ENCODE measurements around the gene KLK12.

Gene KLK12

DNA sequence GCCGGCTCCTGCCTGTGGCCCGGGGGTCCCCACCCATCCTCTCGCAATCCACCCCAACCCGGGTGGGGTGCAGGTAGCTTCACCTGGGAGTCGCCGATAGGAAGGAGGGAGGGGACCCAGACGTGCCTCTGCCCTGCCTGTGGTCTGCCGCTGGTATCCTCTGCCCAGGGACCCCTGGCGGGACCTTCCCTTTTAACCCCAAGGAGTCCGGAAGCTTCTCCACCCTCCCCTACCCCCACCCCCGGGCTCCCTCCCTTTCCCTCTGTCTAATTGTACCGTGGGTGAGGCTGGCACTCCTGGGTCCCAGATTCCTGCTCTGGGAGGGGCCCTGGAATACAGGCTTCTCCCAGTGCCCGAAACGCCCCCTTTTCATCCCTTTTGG is 15.3 kb downstream of the KLK12 start, which contains the start of gene KLK10:
Gene KLK10 (minus strand): TSS at position 166 of the 382 bp plus-strand sequence. CDS start 579 bp downstream, outside the sequence.
- no peak for ATAC-seq
- TF ChIP-seq CSDC2 (CRISPR knock-in tag; IDR thresholded peaks at IDR 0.05) (no peak), ZC3H10 (CRISPR knock-in tag; IDR thresholded peaks at IDR 0.05) (no peak), ZNF565 (CRISPR knock-in tag; conservative IDR thresholded peaks at IDR 0.05; ENCODE audit: low read depth) (no peak), ESRRG (CRISPR knock-in tag; IDR thresholded peaks at IDR 0.05) (no peak), TCF4 (CRISPR knock-in tag; IDR thresholded peaks at IDR 0.05; ENCODE audit: borderline replicate concordance) (no peak), TOX (CRISPR knock-in tag; IDR thresholded peaks at IDR 0.05; ENCODE audit: borderline replicate concordance) (no peak), ZFP30 (CRISPR knock-in tag; IDR thresholded peaks at IDR 0.05) (no peak), ZFP3 (CRISPR knock-in tag; IDR thresholded peaks at IDR 0.05) (no peak), BACH2 (CRISPR knock-in tag; IDR thresholded peaks at IDR 0.05; ENCODE audit: borderline replicate concordance) (no peak), ISL1 (CRISPR knock-in tag; IDR thresholded peaks at IDR 0.05) (no peak)
- TF ChIP-seq, protein P1, sequence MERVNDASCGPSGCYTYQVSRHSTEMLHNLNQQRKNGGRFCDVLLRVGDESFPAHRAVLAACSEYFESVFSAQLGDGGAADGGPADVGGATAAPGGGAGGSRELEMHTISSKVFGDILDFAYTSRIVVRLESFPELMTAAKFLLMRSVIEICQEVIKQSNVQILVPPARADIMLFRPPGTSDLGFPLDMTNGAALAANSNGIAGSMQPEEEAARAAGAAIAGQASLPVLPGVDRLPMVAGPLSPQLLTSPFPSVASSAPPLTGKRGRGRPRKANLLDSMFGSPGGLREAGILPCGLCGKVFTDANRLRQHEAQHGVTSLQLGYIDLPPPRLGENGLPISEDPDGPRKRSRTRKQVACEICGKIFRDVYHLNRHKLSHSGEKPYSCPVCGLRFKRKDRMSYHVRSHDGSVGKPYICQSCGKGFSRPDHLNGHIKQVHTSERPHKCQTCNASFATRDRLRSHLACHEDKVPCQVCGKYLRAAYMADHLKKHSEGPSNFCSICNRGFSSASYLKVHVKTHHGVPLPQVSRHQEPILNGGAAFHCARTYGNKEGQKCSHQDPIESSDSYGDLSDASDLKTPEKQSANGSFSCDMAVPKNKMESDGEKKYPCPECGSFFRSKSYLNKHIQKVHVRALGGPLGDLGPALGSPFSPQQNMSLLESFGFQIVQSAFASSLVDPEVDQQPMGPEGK (CRISPR knock-in tag; IDR thresholded peaks at IDR 0.05; ENCODE audit: borderline replicate concordance) = no peak

DNA sequence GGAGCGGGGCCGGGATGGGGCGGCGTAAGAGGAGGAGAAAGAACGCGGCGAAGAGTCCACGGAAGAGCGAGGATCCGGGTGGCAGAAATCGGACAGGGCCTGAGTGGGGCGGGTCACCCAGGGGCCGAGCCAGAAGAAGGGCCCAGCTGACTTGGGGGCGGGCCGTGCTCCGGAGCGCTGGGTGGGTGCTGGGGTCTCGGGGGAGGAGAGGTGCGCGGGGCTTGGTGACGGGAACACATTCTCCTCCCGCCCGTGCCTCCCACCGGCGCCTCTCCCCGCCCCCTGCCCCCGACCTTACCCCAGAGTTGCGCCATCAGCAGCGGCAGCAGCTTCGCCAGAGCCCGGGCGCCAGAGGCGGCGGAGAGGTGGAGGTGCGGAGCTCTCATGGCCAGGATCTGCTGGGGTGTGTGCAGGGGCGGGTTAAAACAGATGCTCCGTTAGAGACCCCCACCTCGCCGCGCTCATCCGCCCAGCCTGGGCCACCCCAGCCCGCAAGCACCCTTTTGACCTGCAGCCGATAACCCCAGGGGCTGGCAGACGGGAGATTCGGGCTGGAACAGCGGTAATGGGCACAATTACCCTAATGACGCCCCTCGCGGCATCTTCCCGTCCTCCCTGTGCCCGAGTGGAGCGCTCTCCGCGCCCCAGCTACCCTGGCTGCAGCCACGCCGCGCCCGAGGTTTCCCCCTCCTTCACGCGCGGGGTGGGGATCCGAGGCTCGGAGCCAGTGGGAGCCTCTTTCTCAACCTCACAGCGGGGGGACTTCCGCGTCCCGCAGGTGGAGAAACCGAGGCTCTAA is 15.9 kb downstream of the KLK12 start:
- ATAC-seq = no peak
- TF ChIP-seq ZFP3 (CRISPR knock-in tag; IDR thresholded peaks at IDR 0.05) = no peak
- TF ChIP-seq ARNTL (CRISPR knock-in tag; IDR thresholded peaks at IDR 0.05; ENCODE audit: borderline replicate concordance, low read depth) = no peak

DNA sequence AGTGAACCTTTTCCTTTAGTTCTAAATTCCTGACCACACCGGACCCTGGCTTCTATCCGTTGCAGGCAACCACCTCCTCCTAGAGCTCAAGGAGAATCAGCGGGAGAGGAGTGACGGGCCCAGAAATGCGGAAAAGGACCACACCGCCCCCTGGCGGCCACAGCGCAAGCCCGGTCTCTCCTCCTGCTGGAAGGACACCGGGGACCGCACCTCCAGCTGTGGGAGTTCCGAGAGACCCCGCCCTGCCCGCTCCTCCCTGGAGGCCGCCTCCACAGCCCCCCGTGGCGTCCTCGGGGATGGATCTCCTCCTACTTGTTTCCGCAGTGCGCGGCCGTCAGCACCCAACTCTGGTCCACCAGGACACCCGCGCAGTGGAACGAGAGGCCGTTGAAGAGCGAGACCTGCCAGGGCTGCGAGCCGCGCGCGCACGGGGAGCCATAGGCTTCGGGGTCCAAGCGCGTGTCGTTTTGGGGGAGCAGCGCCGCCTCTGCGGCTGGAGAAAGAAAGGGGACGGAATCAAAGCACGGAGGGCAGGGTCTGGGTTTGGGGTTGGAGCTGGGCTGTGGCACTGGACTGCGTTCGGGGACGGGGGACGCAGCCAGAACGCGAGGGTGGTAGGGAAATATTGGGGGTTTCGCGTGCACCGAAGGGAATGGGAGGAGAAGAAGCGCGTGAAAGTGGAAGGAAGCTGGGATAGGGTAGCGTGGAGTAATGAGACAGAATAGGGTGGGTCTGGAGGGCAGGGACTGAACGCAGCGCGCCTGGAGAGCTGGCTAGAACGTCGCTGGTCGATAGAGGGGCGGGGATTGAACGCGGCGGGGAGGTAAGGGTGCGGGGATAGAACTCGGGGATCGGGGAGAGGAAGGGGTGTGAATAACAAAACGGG is 17.8 kb downstream of the KLK12 start:
- TF ChIP-seq TOX (CRISPR knock-in tag; IDR thresholded peaks at IDR 0.05; ENCODE audit: borderline replicate concordance) = no peak
- TF ChIP-seq, protein P2, sequence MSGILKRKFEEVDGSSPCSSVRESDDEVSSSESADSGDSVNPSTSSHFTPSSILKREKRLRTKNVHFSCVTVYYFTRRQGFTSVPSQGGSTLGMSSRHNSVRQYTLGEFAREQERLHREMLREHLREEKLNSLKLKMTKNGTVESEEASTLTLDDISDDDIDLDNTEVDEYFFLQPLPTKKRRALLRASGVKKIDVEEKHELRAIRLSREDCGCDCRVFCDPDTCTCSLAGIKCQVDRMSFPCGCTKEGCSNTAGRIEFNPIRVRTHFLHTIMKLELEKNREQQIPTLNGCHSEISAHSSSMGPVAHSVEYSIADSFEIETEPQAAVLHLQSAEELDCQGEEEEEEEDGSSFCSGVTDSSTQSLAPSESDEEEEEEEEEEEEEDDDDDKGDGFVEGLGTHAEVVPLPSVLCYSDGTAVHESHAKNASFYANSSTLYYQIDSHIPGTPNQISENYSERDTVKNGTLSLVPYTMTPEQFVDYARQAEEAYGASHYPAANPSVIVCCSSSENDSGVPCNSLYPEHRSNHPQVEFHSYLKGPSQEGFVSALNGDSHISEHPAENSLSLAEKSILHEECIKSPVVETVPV (CRISPR knock-in tag; IDR thresholded peaks at IDR 0.05) = no peak
- TF ChIP-seq ZC3H10 (CRISPR knock-in tag; IDR thresholded peaks at IDR 0.05) = no peak
- TF ChIP-seq ISL1 (CRISPR knock-in tag; IDR thresholded peaks at IDR 0.05) = no peak
- TF ChIP-seq OSR1 (CRISPR knock-in tag; IDR thresholded peaks at IDR 0.05) = no peak
- TF ChIP-seq PPARA (CRISPR knock-in tag; IDR thresholded peaks at IDR 0.05; ENCODE audit: borderline replicate concordance) = no peak
- no peak for TF ChIP-seq ZFP30 (CRISPR knock-in tag; IDR thresholded peaks at IDR 0.05)
- TF ChIP-seq ARNTL (CRISPR knock-in tag; IDR thresholded peaks at IDR 0.05; ENCODE audit: borderline replicate concordance, low read depth) = no peak
- ATAC-seq = peak; percentile 76

DNA sequence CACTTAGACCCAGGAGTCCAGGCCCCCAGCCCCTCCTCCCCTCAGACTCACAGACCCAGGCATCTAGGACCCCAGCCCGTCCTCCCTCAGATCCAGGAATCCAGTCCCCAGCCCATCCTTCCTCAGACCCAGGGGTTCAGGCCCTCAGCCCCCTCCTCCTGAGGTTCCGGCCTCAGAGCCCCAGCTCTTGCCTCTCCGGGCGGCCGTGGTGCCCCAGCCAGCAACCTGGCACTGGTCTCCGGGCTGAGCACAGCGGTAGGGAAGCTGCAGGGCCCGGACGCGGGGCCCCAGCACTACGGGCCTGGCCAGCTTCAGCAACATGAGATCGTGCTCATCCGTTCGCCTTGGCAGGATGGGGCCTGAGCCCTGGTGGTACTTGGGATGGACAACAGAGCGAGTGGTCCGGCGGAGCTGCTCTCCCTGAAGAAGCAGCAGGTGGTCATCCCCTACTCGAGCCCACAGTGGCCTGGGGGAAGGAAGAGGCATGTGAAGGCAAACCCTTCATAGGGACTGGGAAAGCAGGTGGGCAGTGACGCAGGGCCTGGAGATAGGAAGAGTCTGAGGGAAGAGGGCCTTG is 19.0 kb downstream of the KLK12 start:
- no peak for ATAC-seq
- TF ChIP-seq, protein P1 (CRISPR knock-in tag; IDR thresholded peaks at IDR 0.05; ENCODE audit: borderline replicate concordance) = no peak
- TF ChIP-seq, protein P3, sequence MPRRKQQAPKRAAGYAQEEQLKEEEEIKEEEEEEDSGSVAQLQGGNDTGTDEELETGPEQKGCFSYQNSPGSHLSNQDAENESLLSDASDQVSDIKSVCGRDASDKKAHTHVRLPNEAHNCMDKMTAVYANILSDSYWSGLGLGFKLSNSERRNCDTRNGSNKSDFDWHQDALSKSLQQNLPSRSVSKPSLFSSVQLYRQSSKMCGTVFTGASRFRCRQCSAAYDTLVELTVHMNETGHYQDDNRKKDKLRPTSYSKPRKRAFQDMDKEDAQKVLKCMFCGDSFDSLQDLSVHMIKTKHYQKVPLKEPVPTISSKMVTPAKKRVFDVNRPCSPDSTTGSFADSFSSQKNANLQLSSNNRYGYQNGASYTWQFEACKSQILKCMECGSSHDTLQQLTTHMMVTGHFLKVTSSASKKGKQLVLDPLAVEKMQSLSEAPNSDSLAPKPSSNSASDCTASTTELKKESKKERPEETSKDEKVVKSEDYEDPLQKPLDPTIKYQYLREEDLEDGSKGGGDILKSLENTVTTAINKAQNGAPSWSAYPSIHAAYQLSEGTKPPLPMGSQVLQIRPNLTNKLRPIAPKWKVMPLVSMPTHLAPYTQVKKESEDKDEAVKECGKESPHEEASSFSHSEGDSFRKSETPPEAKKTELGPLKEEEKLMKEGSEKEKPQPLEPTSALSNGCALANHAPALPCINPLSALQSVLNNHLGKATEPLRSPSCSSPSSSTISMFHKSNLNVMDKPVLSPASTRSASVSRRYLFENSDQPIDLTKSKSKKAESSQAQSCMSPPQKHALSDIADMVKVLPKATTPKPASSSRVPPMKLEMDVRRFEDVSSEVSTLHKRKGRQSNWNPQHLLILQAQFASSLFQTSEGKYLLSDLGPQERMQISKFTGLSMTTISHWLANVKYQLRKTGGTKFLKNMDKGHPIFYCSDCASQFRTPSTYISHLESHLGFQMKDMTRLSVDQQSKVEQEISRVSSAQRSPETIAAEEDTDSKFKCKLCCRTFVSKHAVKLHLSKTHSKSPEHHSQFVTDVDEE (CRISPR knock-in tag; IDR thresholded peaks at IDR 0.05) = no peak
- TF ChIP-seq ESRRG (CRISPR knock-in tag; IDR thresholded peaks at IDR 0.05) (no peak), OSR1 (CRISPR knock-in tag; IDR thresholded peaks at IDR 0.05) (no peak), CSDC2 (CRISPR knock-in tag; IDR thresholded peaks at IDR 0.05) (no peak), ARNTL (CRISPR knock-in tag; IDR thresholded peaks at IDR 0.05; ENCODE audit: borderline replicate concordance, low read depth) (no peak), RARB (CRISPR knock-in tag; IDR thresholded peaks at IDR 0.05) (no peak), ZNF70 (CRISPR knock-in tag; IDR thresholded peaks at IDR 0.05) (no peak), ZFP3 (CRISPR knock-in tag; IDR thresholded peaks at IDR 0.05) (no peak), BACH2 (CRISPR knock-in tag; IDR thresholded peaks at IDR 0.05; ENCODE audit: borderline replicate concordance) (no peak), ZNF565 (CRISPR knock-in tag; conservative IDR thresholded peaks at IDR 0.05; ENCODE audit: low read depth) (no peak)
- TF ChIP-seq, protein P4, sequence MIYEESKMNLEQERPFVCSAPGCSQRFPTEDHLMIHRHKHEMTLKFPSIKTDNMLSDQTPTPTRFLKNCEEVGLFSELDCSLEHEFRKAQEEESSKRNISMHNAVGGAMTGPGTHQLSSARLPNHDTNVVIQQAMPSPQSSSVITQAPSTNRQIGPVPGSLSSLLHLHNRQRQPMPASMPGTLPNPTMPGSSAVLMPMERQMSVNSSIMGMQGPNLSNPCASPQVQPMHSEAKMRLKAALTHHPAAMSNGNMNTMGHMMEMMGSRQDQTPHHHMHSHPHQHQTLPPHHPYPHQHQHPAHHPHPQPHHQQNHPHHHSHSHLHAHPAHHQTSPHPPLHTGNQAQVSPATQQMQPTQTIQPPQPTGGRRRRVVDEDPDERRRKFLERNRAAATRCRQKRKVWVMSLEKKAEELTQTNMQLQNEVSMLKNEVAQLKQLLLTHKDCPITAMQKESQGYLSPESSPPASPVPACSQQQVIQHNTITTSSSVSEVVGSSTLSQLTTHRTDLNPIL (CRISPR knock-in tag; IDR thresholded peaks at IDR 0.05; ENCODE audit: low read depth) = no peak
- TF ChIP-seq, protein P5, sequence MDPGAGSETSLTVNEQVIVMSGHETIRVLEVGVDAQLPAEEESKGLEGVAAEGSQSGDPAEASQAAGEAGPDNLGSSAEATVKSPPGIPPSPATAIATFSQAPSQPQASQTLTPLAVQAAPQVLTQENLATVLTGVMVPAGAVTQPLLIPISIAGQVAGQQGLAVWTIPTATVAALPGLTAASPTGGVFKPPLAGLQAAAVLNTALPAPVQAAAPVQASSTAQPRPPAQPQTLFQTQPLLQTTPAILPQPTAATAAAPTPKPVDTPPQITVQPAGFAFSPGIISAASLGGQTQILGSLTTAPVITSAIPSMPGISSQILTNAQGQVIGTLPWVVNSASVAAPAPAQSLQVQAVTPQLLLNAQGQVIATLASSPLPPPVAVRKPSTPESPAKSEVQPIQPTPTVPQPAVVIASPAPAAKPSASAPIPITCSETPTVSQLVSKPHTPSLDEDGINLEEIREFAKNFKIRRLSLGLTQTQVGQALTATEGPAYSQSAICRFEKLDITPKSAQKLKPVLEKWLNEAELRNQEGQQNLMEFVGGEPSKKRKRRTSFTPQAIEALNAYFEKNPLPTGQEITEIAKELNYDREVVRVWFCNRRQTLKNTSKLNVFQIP (CRISPR knock-in tag; IDR thresholded peaks at IDR 0.05; ENCODE audit: borderline replicate concordance, low read depth) = no peak
